Erythroblast (primary cell): ENCODE results near the gene HOXB5.

Experiments used
- GATA1 ChIP-seq: IDR thresholded peaks from 2 replicates; pipeline ENCODE4 v1.6.1; 2011; ENCODE audit warnings: low read depth, mild to moderate bottlenecking, control low read depth, low read length, moderate library complexity
- POLR2A ChIP-seq: IDR thresholded peaks from 2 replicates; pipeline ENCODE4 v1.6.1; 2011; ENCODE audit warnings: mild to moderate bottlenecking, low read length

- TF ChIP-seq POLR2A (no peak), GATA1 (no peak)
Observed at GRCh38 chr17:48565022-48565554, 28.5 kb downstream of the HOXB5 start.
